Right lung (tissue), 5 donors: ENCODE data around the gene LMTK2. TPM values are rescaled to one million over a fixed set of nuclear protein-coding genes. Genes with fewer than 3 reads are reported as not detected.

Experiments used
- DNase-seq, 2 donors: peaks; one replicate each; pipeline ENCODE4 v3.0.0-alpha.2; 2013
- polyA plus RNA-seq, 5 donors: library from polyadenylated mRNA; unstranded; fragments of 120-200 nt; gene quantifications; one replicate each; pipeline versions ENCODE4 v1.2.1 to v1.2.3, GENCODE V29; 2013; ENCODE audit warnings: inconsistent platforms in 1 of 5, low replicate concordance in 1 of 5; ENCODE audit not compliant: insufficient read length in 5 of 5, insufficient read depth in 1 of 5

Gene LMTK2
- polyA plus RNA-seq, 5 donors: 12.8 to 17.0 (median 13.4) TPM

- no peak for DNase-seq
Observed at GRCh38 chr7:98174334-98175259, 67.9 kb downstream of the LMTK2 start.

GRCh38 chr7:98175260-98175940 is 68.7 kb downstream of the LMTK2 start:
- DNase-seq: no peak

- no peak for DNase-seq
Observed at GRCh38 chr7:98177553-98177952, 70.9 kb downstream of the LMTK2 start.

- peak; percentile 67 to 70 for DNase-seq
Observed at GRCh38 chr7:98178321-98178720, 71.7 kb downstream of the LMTK2 start.

GRCh38 chr7:98178762-98179490 is 72.3 kb downstream of the LMTK2 start:
- no peak for DNase-seq

GRCh38 chr7:98180751-98181150 is 74.1 kb downstream of the LMTK2 start:
- no peak for DNase-seq

- DNase-seq: no peak
Observed at GRCh38 chr7:98185101-98185500, 78.4 kb downstream of the LMTK2 start.

GRCh38 chr7:98186452-98187137 is 79.9 kb downstream of the LMTK2 start:
- no peak for DNase-seq

GRCh38 chr7:98187138-98187502 is 80.5 kb downstream of the LMTK2 start:
- DNase-seq: no peak

GRCh38 chr7:98189559-98189958 is 82.9 kb downstream of the LMTK2 start:
- no peak for DNase-seq

- no peak for DNase-seq
Observed at GRCh38 chr7:98191668-98192431, 85.2 kb downstream of the LMTK2 start.

- DNase-seq: no peak
Observed at GRCh38 chr7:98192781-98193457, 86.3 kb downstream of the LMTK2 start.

GRCh38 chr7:98193474-98194180 is 87.0 kb downstream of the LMTK2 start:
- no peak for DNase-seq

GRCh38 chr7:98194186-98194585 is 87.5 kb downstream of the LMTK2 start:
- no peak for DNase-seq

- DNase-seq: no peak
Observed at GRCh38 chr7:98194672-98195457, 88.2 kb downstream of the LMTK2 start.

GRCh38 chr7:98196706-98197605 is 90.3 kb downstream of the LMTK2 start:
- DNase-seq: no peak

GRCh38 chr7:98199131-98199530 is 92.5 kb downstream of the LMTK2 start:
- DNase-seq: no peak

GRCh38 chr7:98200364-98200763 is 93.7 kb downstream of the LMTK2 start:
- no peak for DNase-seq
